ENCODE measurements around the gene NT5DC3.

- no peak for TF ChIP-seq CTBP1 (IDR thresholded peaks at IDR 0.05; ENCODE audit: borderline replicate concordance)
- no peak for TF ChIP-seq NFRKB (IDR thresholded peaks at IDR 0.05)
- no peak for TF ChIP-seq ARNT (IDR thresholded peaks at IDR 0.05)
- no peak for TF ChIP-seq SP1 (IDR thresholded peaks at IDR 0.05)
- no peak for TF ChIP-seq BHLHE40 (IDR thresholded peaks at IDR 0.05; ENCODE audit: borderline replicate concordance)
- TF ChIP-seq FOXA1 (IDR thresholded peaks at IDR 0.05), result no peak
- TF ChIP-seq SUZ12 (IDR thresholded peaks at IDR 0.05), result no peak
- TF ChIP-seq TARDBP (IDR thresholded peaks at IDR 0.05), result no peak
- no peak for TF ChIP-seq FOXM1 (IDR thresholded peaks at IDR 0.05; ENCODE audit: borderline replicate concordance)
Observed at GRCh38 chr12:103840462-103840875, 565 bp downstream of the NT5DC3 start.

Measured in HEK293T (cell line).